Parathyroid adenoma (tissue), 2 donors: ENCODE data around the gene OR5H1.
"Not testable (repeated sequence)": the region's sequence is repeated elsewhere in the genome, so short reads cannot be mapped to it uniquely, and the experiment has no call there.

Experiments
- H2AFZ ChIP-seq: fragments of 300-600 bp; sonication (generic); one replicate; pipeline ENCODE4 v1.7.0; 2017; ENCODE audit warnings: antibody characterized with exemption, mild to moderate bottlenecking
- H3K27ac ChIP-seq: fragments of 300-600 bp; sonication (generic); one replicate; pipeline ENCODE4 v1.7.0; 2017
- H3K27me3 ChIP-seq: fragments of 300-600 bp; sonication (generic); one replicate; pipeline ENCODE4 v1.7.0; 2017; ENCODE audit warnings: low read length; ENCODE audit not compliant: control insufficient read depth, insufficient read depth
- H3K36me3 ChIP-seq: fragments of 300-600 bp; sonication (generic); one replicate; pipeline ENCODE4 v1.7.0; 2017; ENCODE audit warnings: low read length; ENCODE audit not compliant: control insufficient read depth, insufficient read depth
- H3K4me1 ChIP-seq: fragments of 300-600 bp; sonication (generic); one replicate; pipeline ENCODE4 v1.7.0; 2017; ENCODE audit warnings: control low read depth
- H3K4me2 ChIP-seq: fragments of 300-600 bp; sonication (generic); one replicate; pipeline ENCODE4 v1.7.0; 2017; ENCODE audit warnings: low read length
- H3K4me3 ChIP-seq: fragments of 300-600 bp; sonication (generic); one replicate; pipeline ENCODE4 v1.7.0; 2017; ENCODE audit warnings: low read depth, low read length
- H3K79me2 ChIP-seq: fragments of 300-600 bp; sonication (generic); one replicate; pipeline ENCODE4 v1.7.0; 2017; ENCODE audit warnings: control low read depth
- H3K9ac ChIP-seq: fragments of 300-600 bp; sonication (generic); one replicate; pipeline ENCODE4 v1.7.0; 2017; ENCODE audit warnings: mild to moderate bottlenecking
- H3K9me3 ChIP-seq: fragments of 300-600 bp; sonication (generic); one replicate; pipeline ENCODE4 v1.7.0; 2017; ENCODE audit warnings: low read length; ENCODE audit not compliant: control insufficient read depth
- CTCF ChIP-seq: fragments of 300-600 bp; sonication (generic); IDR thresholded peaks from one replicate; pipeline ENCODE4 v1.7.0; 2017; ENCODE audit warnings: antibody characterized with exemption, mild to moderate bottlenecking
- donor health status: primary hyperparathyroidism.

OR5H1 gene

GRCh38 chr3:98109807-98110549, 20.5 kb upstream of the OR5H1 start:
- Histone ChIP-seq H3K4me1 (no peaks in the 10 kb centered on the region), H3K36me3 (no peaks in the 10 kb centered on the region), H3K9ac (no peak overlapping the region), H3K4me3 (no peak overlapping the region), H2AFZ (no peak overlapping the region), H3K4me2 (no peak overlapping the region), H3K79me2 (no peaks in the 10 kb centered on the region), H3K27me3 (no peaks in the 10 kb centered on the region), H3K27ac (no peak overlapping the region), H3K9me3 (no peaks in the 10 kb centered on the region)
- TF ChIP-seq CTCF = no peak

GRCh38 chr3:98110550-98110908, 20.0 kb upstream of the OR5H1 start:
- H3K9ac ChIP-seq = no peak overlapping the region
- H3K36me3 ChIP-seq = no peaks in the 10 kb centered on the region
- no peaks in the 10 kb centered on the region for H3K79me2 ChIP-seq
- no peak overlapping the region for H2AFZ ChIP-seq
- H3K4me3 ChIP-seq = no peak overlapping the region
- H3K4me2 ChIP-seq = no peak overlapping the region
- no peak for TF ChIP-seq CTCF
- H3K9me3 ChIP-seq = no peaks in the 10 kb centered on the region
- H3K4me1 ChIP-seq = no peaks in the 10 kb centered on the region
- no peak overlapping the region for H3K27ac ChIP-seq
- no peaks in the 10 kb centered on the region for H3K27me3 ChIP-seq

GRCh38 chr3:98114264-98114663, 16.3 kb upstream of the OR5H1 start:
- H3K4me3 ChIP-seq = no peak overlapping the region
- no peaks in the 10 kb centered on the region for H3K9me3 ChIP-seq
- H3K36me3 ChIP-seq = no peaks in the 10 kb centered on the region
- H3K27me3 ChIP-seq = no peaks in the 10 kb centered on the region
- no peak for TF ChIP-seq CTCF
- no peaks in the 10 kb centered on the region for H3K4me1 ChIP-seq
- H3K4me2 ChIP-seq = no peak overlapping the region
- no peak overlapping the region for H2AFZ ChIP-seq
- H3K27ac ChIP-seq = no peak overlapping the region
- H3K79me2 ChIP-seq = no peaks in the 10 kb centered on the region
- H3K9ac ChIP-seq = no peak overlapping the region

GRCh38 chr3:98115717-98116116, 14.8 kb upstream of the OR5H1 start:
- no peak overlapping the region for H3K4me3 ChIP-seq
- no peak overlapping the region for H3K27ac ChIP-seq
- H3K79me2 ChIP-seq = no peaks in the 10 kb centered on the region
- no peaks in the 10 kb centered on the region for H3K27me3 ChIP-seq
- no peaks in the 10 kb centered on the region for H3K9me3 ChIP-seq
- no peak for TF ChIP-seq CTCF
- H3K4me2 ChIP-seq = no peak overlapping the region
- H2AFZ ChIP-seq = no peak overlapping the region
- H3K4me1 ChIP-seq = no peaks in the 10 kb centered on the region
- H3K9ac ChIP-seq = no peak overlapping the region
- H3K36me3 ChIP-seq = no peaks in the 10 kb centered on the region

GRCh38 chr3:98136631-98137030, 6.1 kb downstream of the OR5H1 start:
- Histone ChIP-seq H2AFZ (peak overlapping the region; percentile 35), H3K36me3 (no peaks in the 10 kb centered on the region), H3K27me3 (no peaks in the 10 kb centered on the region), H3K4me2 (no peak overlapping the region), H3K9me3 (no peaks in the 10 kb centered on the region), H3K27ac (no peak overlapping the region), H3K79me2 (no peaks in the 10 kb centered on the region), H3K9ac (no peak overlapping the region), H3K4me1 (no peaks in the 10 kb centered on the region), H3K4me3 (no peak overlapping the region)
- TF ChIP-seq CTCF = no peak

- H3K27me3 ChIP-seq, H3K79me2 ChIP-seq, H3K4me1 ChIP-seq, H3K36me3 ChIP-seq, H3K9me3 ChIP-seq, H3K9ac ChIP-seq, H3K4me3 ChIP-seq, H3K4me2 ChIP-seq, H2AFZ ChIP-seq, H3K27ac ChIP-seq: not testable (repeated sequence)
These were observed 7.5 kb downstream of the OR5H1 start for GRCh38 chr3:98137826-98138557.
